Measurements from ENCODE around the gene EML4. TPM values are rescaled to one million over a fixed set of nuclear protein-coding genes. Genes with fewer than 3 reads are reported as not detected.
"Not testable (repeated sequence)": the region's sequence is repeated elsewhere in the genome, so short reads cannot be mapped to it uniquely, and the experiment has no call there.

The EML4 gene
- total RNA-seq, 1 experiment from 2014 or later = 31.2 TPM

GRCh38 chr2:42331569-42332284 lies 162.6 kb downstream of the EML4 start:
- intact Hi-C loops (cut with micrococcal nuclease) = loop anchor here (1.0 kb wide), 1 partner anchor 235 kb away; no protein-coding TSS in a partner anchor
- no peak overlapping the region for H3K27ac Mint-ChIP-seq (ENCODE audit: low read depth, unreplicated experiment)
- H3K36me3 Mint-ChIP-seq (ENCODE audit: insufficient read depth, unreplicated experiment) = peaks cover 45% of the 10 kb centered on the region
- no peaks in the 10 kb centered on the region for H3K9me3 Mint-ChIP-seq (ENCODE audit: unreplicated experiment)
- no peak for TF ChIP-seq CTCF (IDR thresholded peaks at IDR 0.05; ENCODE audit: unreplicated experiment)
- POLR2A ChIA-PET = interaction anchor here (0.6 kb wide), 1 partner anchor 208 kb away, joined by 3 read pairs; no protein-coding TSS in a partner anchor
- H3K4me1 Mint-ChIP-seq (ENCODE audit: insufficient read depth, unreplicated experiment) = peaks cover 10% of the 10 kb centered on the region
- H3K4me3 Mint-ChIP-seq (ENCODE audit: unreplicated experiment) = no peak overlapping the region
- TSS peak; percentile 31 for BruUV-seq (replicated peaks)
- no peaks in the 10 kb centered on the region for H3K27me3 Mint-ChIP-seq (ENCODE audit: insufficient read depth, unreplicated experiment)
- CTCF ChIA-PET = interaction anchor here (0.5 to 1.3 kb wide), 3 partner anchors 36 to 236 kb away, joined by 3 to 5 read pairs (median 3); no protein-coding TSS in a partner anchor
- no peak for DNase-seq (ENCODE audit: unreplicated experiment)

GRCh38 chr2:42332575-42332974 lies 163.4 kb downstream of the EML4 start:
- Mint-ChIP-seq H3K4me1 (ENCODE audit: insufficient read depth, unreplicated experiment) (peaks cover 10% of the 10 kb centered on the region), H3K36me3 (ENCODE audit: insufficient read depth, unreplicated experiment) (peaks cover 41% of the 10 kb centered on the region), H3K27ac (ENCODE audit: low read depth, unreplicated experiment) (peak overlapping the region; percentile 10), H3K4me3 (ENCODE audit: unreplicated experiment) (no peak overlapping the region), H3K27me3 (ENCODE audit: insufficient read depth, unreplicated experiment) (no peaks in the 10 kb centered on the region), H3K9me3 (ENCODE audit: unreplicated experiment) (no peaks in the 10 kb centered on the region)
- no peak for DNase-seq (ENCODE audit: unreplicated experiment)
- no peak for TF ChIP-seq CTCF (IDR thresholded peaks at IDR 0.05; ENCODE audit: unreplicated experiment)
- BruUV-seq (replicated peaks) = no TSS peak
- POLR2A ChIA-PET = interaction anchor here (0.6 kb wide), 1 partner anchor 209 kb away, joined by 3 read pairs; no protein-coding TSS in a partner anchor
- CTCF ChIA-PET = interaction anchor here (0.6 kb wide), 1 partner anchor 157 kb away, joined by 3 read pairs; no protein-coding TSS in a partner anchor
- intact Hi-C loops (cut with micrococcal nuclease) = loop anchor here (1.0 kb wide), 1 partner anchor 236 kb away; no protein-coding TSS in a partner anchor

GRCh38 chr2:42333579-42333978 lies 164.4 kb downstream of the EML4 start:
- peaks cover 10% of the 10 kb centered on the region for H3K4me1 Mint-ChIP-seq (ENCODE audit: insufficient read depth, unreplicated experiment)
- no peak for TF ChIP-seq CTCF (IDR thresholded peaks at IDR 0.05; ENCODE audit: unreplicated experiment)
- no peaks in the 10 kb centered on the region for H3K27me3 Mint-ChIP-seq (ENCODE audit: insufficient read depth, unreplicated experiment)
- H3K36me3 Mint-ChIP-seq (ENCODE audit: insufficient read depth, unreplicated experiment) = peaks cover 49% of the 10 kb centered on the region
- ChIA-PET CTCF (interaction anchor here (1.0 to 1.2 kb wide), 2 partner anchors 95 to 238 kb away, joined by 3 read pairs; no protein-coding TSS in a partner anchor), POLR2A (no interaction called here)
- H3K9me3 Mint-ChIP-seq (ENCODE audit: unreplicated experiment) = no peaks in the 10 kb centered on the region
- H3K4me3 Mint-ChIP-seq (ENCODE audit: unreplicated experiment) = no peak overlapping the region
- no peak for DNase-seq (ENCODE audit: unreplicated experiment)
- H3K27ac Mint-ChIP-seq (ENCODE audit: low read depth, unreplicated experiment) = peak overlapping the region; percentile 10
- no TSS peak for BruUV-seq (replicated peaks)
- intact Hi-C loops (cut with micrococcal nuclease) = no loop called here

GRCh38 chr2:42334220-42334619 lies 165.1 kb downstream of the EML4 start:
- Mint-ChIP-seq H3K27ac (ENCODE audit: low read depth, unreplicated experiment) (no peak overlapping the region), H3K9me3 (ENCODE audit: unreplicated experiment) (no peaks in the 10 kb centered on the region), H3K27me3 (ENCODE audit: insufficient read depth, unreplicated experiment) (no peaks in the 10 kb centered on the region), H3K36me3 (ENCODE audit: insufficient read depth, unreplicated experiment) (peaks cover 49% of the 10 kb centered on the region), H3K4me1 (ENCODE audit: insufficient read depth, unreplicated experiment) (peaks cover 10% of the 10 kb centered on the region), H3K4me3 (ENCODE audit: unreplicated experiment) (no peak overlapping the region)
- ChIA-PET CTCF (interaction anchor here (1.0 to 1.2 kb wide), 2 partner anchors 96 to 239 kb away, joined by 3 read pairs; no protein-coding TSS in a partner anchor), POLR2A (interaction anchor here (0.7 to 0.8 kb wide), 2 partner anchors 9 to 26 kb away, joined by 3 read pairs; no protein-coding TSS in a partner anchor)
- no TSS peak for BruUV-seq (replicated peaks)
- TF ChIP-seq CTCF (IDR thresholded peaks at IDR 0.05; ENCODE audit: unreplicated experiment) = no peak
- intact Hi-C loops (cut with micrococcal nuclease) = no loop called here
- no peak for DNase-seq (ENCODE audit: unreplicated experiment)

- H3K27me3 Mint-ChIP-seq (ENCODE audit: insufficient read depth, unreplicated experiment); H3K9me3 Mint-ChIP-seq (ENCODE audit: unreplicated experiment); DNase-seq (ENCODE audit: unreplicated experiment); H3K27ac Mint-ChIP-seq (ENCODE audit: low read depth, unreplicated experiment); H3K4me3 Mint-ChIP-seq (ENCODE audit: unreplicated experiment); CTCF ChIA-PET; BruUV-seq (replicated peaks); intact Hi-C loops (cut with micrococcal nuclease); H3K4me1 Mint-ChIP-seq (ENCODE audit: insufficient read depth, unreplicated experiment): not testable (repeated sequence)
- H3K36me3 Mint-ChIP-seq (ENCODE audit: insufficient read depth, unreplicated experiment) = peaks cover 50% of the 10 kb centered on the region
- POLR2A ChIA-PET = interaction anchor here (0.7 to 1.1 kb wide), 3 partner anchors 9 to 25 kb away, joined by 3 to 4 read pairs (median 3); no protein-coding TSS in a partner anchor
Measured at GRCh38 chr2:42334865-42335264, 165.7 kb downstream of the EML4 start.

All from MCF 10A (cell line).